Measurements from ENCODE around the gene UBB.

UBB gene

GRCh38 chr17:16427020-16427419 lies 46.1 kb downstream of the UBB start:
- Histone ChIP-seq H3K36me3 (ENCODE audit: control insufficient read depth in 4 of 4, insufficient read depth in 4 of 4, low read length in 3 of 4) (peaks cover 14 to 73% (median 54%) of the 10 kb centered on the region in 4 experiments), H3K4me3 (ENCODE audit: control insufficient read depth in 1 of 7, extremely low read depth in 1 of 7, insufficient read depth in 4 of 7, low read depth in 2 of 7, low read length in 6 of 7) (no peak overlapping the region)
- POLR2A ChIA-PET: no interaction called here

GRCh38 chr17:16428098-16428882 lies 47.4 kb downstream of the UBB start:
- H3K4me3 ChIP-seq (ENCODE audit: control insufficient read depth in 1 of 7, extremely low read depth in 1 of 7, insufficient read depth in 4 of 7, low read depth in 2 of 7, low read length in 6 of 7): no peak overlapping the region
- DNase-seq: peak; percentile 41 to 67 (median 64)
- H3K27me3 ChIP-seq (replicated peaks in 2 of 5; ENCODE audit: control insufficient read depth in 4 of 5, insufficient read depth in 5 of 5, low read length in 4 of 5): no peaks in the 10 kb centered on the region
- no peaks in the 10 kb centered on the region for H3K4me1 ChIP-seq (ENCODE audit: control extremely low read depth in 1 of 4, control insufficient read depth in 4 of 4, insufficient read depth in 4 of 4, low read length in 3 of 4)
- H3K27ac ChIP-seq (ENCODE audit: insufficient read depth in 1 of 2, low read depth in 1 of 2, low read length in 2 of 2, poor library complexity in 1 of 2, severe bottlenecking in 2 of 2): no peak overlapping the region
- POLR2A ChIA-PET: interaction anchor here (1.3 to 1.6 kb wide), 2 partner anchors 10 to 12 kb away, joined by 4 to 5 read pairs; partner anchors contain the start of gene TRPV2
- 90% methylated on average over 15 of the region's 15 CpGs for WGBS (ENCODE audit: insufficient coverage)
- no peaks in the 10 kb centered on the region for H3K9me3 ChIP-seq (ENCODE audit: control extremely low read depth in 1 of 5, control insufficient read depth in 4 of 5, insufficient read depth in 2 of 5, low read depth in 1 of 5, low read length in 4 of 5)
- H3K36me3 ChIP-seq (ENCODE audit: control insufficient read depth in 4 of 4, insufficient read depth in 4 of 4, low read length in 3 of 4): peaks cover 10 to 70% (median 48%) of the 10 kb centered on the region in 4 experiments
- CTCF ChIA-PET: interaction anchor here (1.0 to 9.6 kb wide), 13 partner anchors 8 to 94 kb away, joined by 3 to 67 read pairs (median 5); partner anchors contain the start of gene TRPV2

More at GRCh38 chr17:16427020-16427419, 46.1 kb downstream of the UBB start:
- no peaks in the 10 kb centered on the region for H3K27me3 ChIP-seq (replicated peaks in 2 of 5; ENCODE audit: control insufficient read depth in 4 of 5, insufficient read depth in 5 of 5, low read length in 4 of 5)
- no peak overlapping the region for H3K27ac ChIP-seq (ENCODE audit: insufficient read depth in 1 of 2, low read depth in 1 of 2, low read length in 2 of 2, poor library complexity in 1 of 2, severe bottlenecking in 2 of 2)
- H3K9me3 ChIP-seq (ENCODE audit: control extremely low read depth in 1 of 5, control insufficient read depth in 4 of 5, insufficient read depth in 2 of 5, low read depth in 1 of 5, low read length in 4 of 5): no peaks in the 10 kb centered on the region
- CTCF ChIA-PET: interaction anchor here (1.1 to 9.6 kb wide), 8 partner anchors 9 to 95 kb away, joined by 3 to 67 read pairs (median 5); partner anchors contain the start of gene TRPV2
- no peaks in the 10 kb centered on the region for H3K4me1 ChIP-seq (ENCODE audit: control extremely low read depth in 1 of 4, control insufficient read depth in 4 of 4, insufficient read depth in 4 of 4, low read length in 3 of 4)
- 100% methylated on average over 2 of the region's 3 CpGs for WGBS (ENCODE audit: insufficient coverage)
- no peak for DNase-seq

GRCh38 chr17:16429083-16429482 lies 48.2 kb downstream of the UBB start:
- Histone ChIP-seq H3K27me3 (replicated peaks in 2 of 5; ENCODE audit: control insufficient read depth in 4 of 5, insufficient read depth in 5 of 5, low read length in 4 of 5) (no peaks in the 10 kb centered on the region), H3K4me1 (ENCODE audit: control extremely low read depth in 1 of 4, control insufficient read depth in 4 of 4, insufficient read depth in 4 of 4, low read length in 3 of 4) (no peaks in the 10 kb centered on the region), H3K27ac (ENCODE audit: insufficient read depth in 1 of 2, low read depth in 1 of 2, low read length in 2 of 2, poor library complexity in 1 of 2, severe bottlenecking in 2 of 2) (no peak overlapping the region), H3K9me3 (ENCODE audit: control extremely low read depth in 1 of 5, control insufficient read depth in 4 of 5, insufficient read depth in 2 of 5, low read depth in 1 of 5, low read length in 4 of 5) (no peaks in the 10 kb centered on the region), H3K4me3 (ENCODE audit: control insufficient read depth in 1 of 7, extremely low read depth in 1 of 7, insufficient read depth in 4 of 7, low read depth in 2 of 7, low read length in 6 of 7) (no peak overlapping the region), H3K36me3 (ENCODE audit: control insufficient read depth in 4 of 4, insufficient read depth in 4 of 4, low read length in 3 of 4) (peaks cover 6 to 69% (median 49%) of the 10 kb centered on the region in 4 experiments)
- ChIA-PET CTCF (interaction anchor here (1.0 to 9.6 kb wide), 7 partner anchors 9 to 93 kb away, joined by 3 to 67 read pairs (median 5); partner anchors contain the start of gene TRPV2), POLR2A (interaction anchor here (1.3 to 1.6 kb wide), 2 partner anchors 10 to 13 kb away, joined by 4 to 5 read pairs; partner anchors contain the start of gene TRPV2)
- DNase-seq: no peak
- WGBS (ENCODE audit: insufficient coverage): 97% methylated on average over 9 of the region's 9 CpGs

GRCh38 chr17:16430650-16431049 lies 49.8 kb downstream of the UBB start:
- H3K27me3 ChIP-seq (replicated peaks in 2 of 5; ENCODE audit: control insufficient read depth in 4 of 5, insufficient read depth in 5 of 5, low read length in 4 of 5): no peaks in the 10 kb centered on the region
- CTCF ChIA-PET: interaction anchor here (0.6 to 9.6 kb wide), 5 partner anchors 8 to 1420 kb away, joined by 3 to 67 read pairs (median 7); partner anchors contain the start of gene TRPV2
- 99% methylated on average over 5 of the region's 6 CpGs for WGBS (ENCODE audit: insufficient coverage)
- no peak for DNase-seq
- H3K4me3 ChIP-seq (ENCODE audit: control insufficient read depth in 1 of 7, extremely low read depth in 1 of 7, insufficient read depth in 4 of 7, low read depth in 2 of 7, low read length in 6 of 7): no peak overlapping the region
- H3K36me3 ChIP-seq (ENCODE audit: control insufficient read depth in 4 of 4, insufficient read depth in 4 of 4, low read length in 3 of 4): peaks cover 6 to 64% (median 44%) of the 10 kb centered on the region in 4 experiments
- H3K9me3 ChIP-seq (ENCODE audit: control extremely low read depth in 1 of 5, control insufficient read depth in 4 of 5, insufficient read depth in 2 of 5, low read depth in 1 of 5, low read length in 4 of 5): no peaks in the 10 kb centered on the region
- H3K27ac ChIP-seq (ENCODE audit: insufficient read depth in 1 of 2, low read depth in 1 of 2, low read length in 2 of 2, poor library complexity in 1 of 2, severe bottlenecking in 2 of 2): no peak overlapping the region
- POLR2A ChIA-PET: no interaction called here
- peaks cover 0 to 9% (median 6%) of the 10 kb centered on the region in 4 experiments for H3K4me1 ChIP-seq (ENCODE audit: control extremely low read depth in 1 of 4, control insufficient read depth in 4 of 4, insufficient read depth in 4 of 4, low read length in 3 of 4)

GRCh38 chr17:16432017-16432416 lies 51.1 kb downstream of the UBB start:
- Histone ChIP-seq H3K9me3 (ENCODE audit: control extremely low read depth in 1 of 5, control insufficient read depth in 4 of 5, insufficient read depth in 2 of 5, low read depth in 1 of 5, low read length in 4 of 5) (no peaks in the 10 kb centered on the region), H3K27me3 (replicated peaks in 2 of 5; ENCODE audit: control insufficient read depth in 4 of 5, insufficient read depth in 5 of 5, low read length in 4 of 5) (no peaks in the 10 kb centered on the region), H3K4me1 (ENCODE audit: control extremely low read depth in 1 of 4, control insufficient read depth in 4 of 4, insufficient read depth in 4 of 4, low read length in 3 of 4) (peaks cover 0 to 12% (median 7%) of the 10 kb centered on the region in 4 experiments), H3K27ac (ENCODE audit: insufficient read depth in 1 of 2, low read depth in 1 of 2, low read length in 2 of 2, poor library complexity in 1 of 2, severe bottlenecking in 2 of 2) (no peak overlapping the region), H3K4me3 (ENCODE audit: control insufficient read depth in 1 of 7, extremely low read depth in 1 of 7, insufficient read depth in 4 of 7, low read depth in 2 of 7, low read length in 6 of 7) (no peak overlapping the region), H3K36me3 (ENCODE audit: control insufficient read depth in 4 of 4, insufficient read depth in 4 of 4, low read length in 3 of 4) (peaks cover 6 to 57% (median 35%) of the 10 kb centered on the region in 4 experiments)
- ChIA-PET POLR2A (no interaction called here), CTCF (interaction anchor here (1.1 to 9.6 kb wide), 3 partner anchors 11 to 68 kb away, joined by 3 to 67 read pairs (median 6); partner anchors contain the start of gene TRPV2)
- no peak for DNase-seq
- WGBS (ENCODE audit: insufficient coverage): 93% methylated on average over 9 of the region's 15 CpGs

Measured in common myeloid progenitor, CD34-positive (primary cell).